HCEC 1CT (cell line): Measurements from ENCODE around the gene ETAA1.

Experiments used
- DNase-seq: peaks from one replicate; pipeline ENCODE4 v3.0.0-alpha.2; 2017

The ETAA1 gene

GRCh38 chr2:67397143-67397986 is at the start of gene ETAA1:
ETAA1 (plus strand) TSS chr2:67397333; CDS start chr2:67397449, 116 bp downstream.
- peak; percentile 92 for DNase-seq

- DNase-seq, result no peak
Observed at GRCh38 chr2:67366832-67367412, 30.2 kb upstream of the ETAA1 start.

DNA sequence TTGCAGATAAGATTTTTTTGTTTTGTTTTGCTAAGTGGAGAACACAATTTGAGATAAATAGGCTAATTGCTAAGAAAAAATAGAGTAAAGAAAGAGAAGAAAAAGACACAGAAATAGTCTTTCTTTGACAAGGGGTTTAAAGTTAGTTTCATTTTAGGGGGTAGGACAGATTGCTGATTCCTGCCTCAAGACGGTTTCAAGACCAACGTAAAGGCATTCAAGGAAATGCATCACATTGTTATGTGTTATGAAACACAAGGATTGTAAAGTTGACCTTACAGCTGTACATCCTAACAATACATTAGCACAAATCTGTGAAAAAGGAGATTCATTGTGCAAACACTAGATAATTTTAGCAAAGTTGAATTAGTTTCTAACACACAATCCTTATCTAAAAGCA is 22.7 kb upstream of the ETAA1 start:
- peak; percentile 42 for DNase-seq

- DNase-seq, result no peak
Observed at GRCh38 chr2:67374949-67375348, 22.2 kb upstream of the ETAA1 start.

GRCh38 chr2:67378555-67378954 is 18.6 kb upstream of the ETAA1 start:
- DNase-seq, result no peak

DNA sequence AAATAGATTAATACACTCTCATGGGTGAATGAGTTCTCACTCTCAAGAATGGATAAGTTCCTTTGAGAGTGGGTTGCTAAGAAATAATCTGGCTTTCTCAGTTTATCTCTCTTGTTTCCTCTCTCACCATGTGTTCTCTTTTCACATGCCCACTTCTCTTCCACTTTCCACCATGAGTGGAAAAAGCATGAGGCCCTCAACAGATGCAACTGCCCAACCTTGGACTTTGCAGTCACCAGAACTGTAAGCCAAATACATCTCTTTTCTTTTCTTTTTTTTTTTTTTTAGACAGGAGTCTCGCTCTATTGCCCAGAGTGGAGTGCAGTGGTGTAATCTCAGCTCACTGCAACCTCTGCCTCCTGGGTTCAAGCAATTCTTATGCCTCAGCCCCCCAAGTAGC is 18.1 kb upstream of the ETAA1 start:
- no peak for DNase-seq

DNA sequence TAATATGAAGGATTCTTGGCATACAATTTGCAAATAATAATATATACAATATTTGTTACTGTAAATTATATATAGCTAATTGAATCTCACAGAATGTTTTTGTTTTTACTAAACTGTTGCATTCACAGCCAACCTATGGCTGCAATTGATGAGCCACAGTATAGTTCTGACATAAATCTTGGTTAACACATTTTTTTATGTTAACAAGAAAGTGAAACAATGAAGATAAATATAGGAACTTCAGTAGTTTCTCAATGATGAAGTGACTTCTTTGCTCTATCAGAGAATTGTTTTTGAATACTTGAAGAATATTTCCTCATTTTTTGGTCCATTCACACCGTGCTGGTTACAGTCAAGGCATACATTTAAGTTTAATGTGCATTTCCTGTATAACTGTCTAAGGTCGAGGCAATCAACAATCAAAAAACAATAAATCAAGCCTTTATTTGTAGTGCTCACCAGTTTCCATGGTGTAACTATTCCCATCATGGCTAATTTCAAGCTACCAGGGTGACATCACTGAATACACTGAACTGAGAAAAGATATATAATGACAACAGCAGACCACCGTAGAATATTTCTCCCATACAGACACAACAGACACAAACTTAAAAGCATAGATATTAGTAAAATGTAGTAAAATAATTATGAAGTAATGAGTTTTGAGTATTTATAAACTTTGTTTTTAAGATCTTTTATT is 12.9 kb upstream of the ETAA1 start:
- DNase-seq, result no peak

DNA sequence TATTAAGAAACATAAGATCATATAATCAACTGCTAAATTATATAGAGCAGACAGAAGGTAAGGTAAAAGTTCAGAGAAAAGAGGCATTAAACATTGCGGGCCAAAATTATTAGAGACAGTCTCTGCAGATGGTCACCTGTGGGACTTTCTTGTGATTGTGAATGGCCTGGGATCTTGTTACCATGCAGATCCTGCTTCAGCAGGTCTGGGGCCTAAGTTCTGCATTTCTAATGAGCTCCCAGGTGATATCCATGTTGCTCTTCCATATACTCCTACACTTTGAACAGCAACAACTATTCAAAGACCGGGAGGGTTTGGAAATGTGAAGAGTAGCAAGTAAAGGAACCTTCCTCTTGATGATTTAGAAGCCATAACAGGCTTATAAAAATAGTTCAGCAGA is 8.5 kb upstream of the ETAA1 start:
- no peak for DNase-seq

DNA sequence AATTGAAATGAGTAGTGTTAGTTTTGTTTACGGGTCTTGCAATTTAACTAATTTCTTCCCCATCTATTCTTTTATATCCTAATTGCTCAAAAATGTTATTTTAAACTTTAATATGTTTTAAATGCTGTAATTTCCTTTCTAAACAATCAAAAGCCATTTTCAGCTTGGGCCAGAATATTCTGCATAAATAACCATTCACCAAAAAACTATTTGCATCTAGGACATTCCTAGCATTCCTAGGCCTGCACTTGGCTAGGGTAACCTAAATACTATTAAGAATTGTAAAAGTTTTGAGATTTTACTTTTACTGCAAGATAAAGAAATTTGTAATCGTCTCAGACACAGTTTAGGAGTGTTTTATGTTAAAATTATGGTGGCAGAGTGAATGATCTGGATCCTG is 7.8 kb upstream of the ETAA1 start:
- peak; percentile 73 for DNase-seq

- peak; percentile 20 for DNase-seq
Observed at GRCh38 chr2:67389788-67390187, 7.3 kb upstream of the ETAA1 start.

DNA sequence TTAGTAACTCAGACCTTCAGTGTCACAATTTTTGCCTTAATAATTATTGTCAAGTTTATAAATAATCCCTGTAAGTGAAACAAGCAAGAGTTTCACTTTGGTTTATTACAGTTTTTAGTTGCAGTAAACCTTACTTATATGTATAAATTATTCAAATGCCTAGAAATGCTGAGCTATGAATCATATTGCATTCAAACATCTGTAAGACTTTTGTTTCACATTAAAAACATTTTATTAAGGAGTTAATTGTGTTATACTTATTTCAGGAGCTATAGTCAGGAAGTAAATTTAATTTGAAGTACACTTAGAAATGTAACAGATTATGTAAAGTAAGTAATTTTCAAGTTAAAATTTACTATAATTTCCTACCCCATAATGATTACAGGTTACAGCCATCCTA is 3.9 kb upstream of the ETAA1 start:
- peak; percentile 50 for DNase-seq

DNA sequence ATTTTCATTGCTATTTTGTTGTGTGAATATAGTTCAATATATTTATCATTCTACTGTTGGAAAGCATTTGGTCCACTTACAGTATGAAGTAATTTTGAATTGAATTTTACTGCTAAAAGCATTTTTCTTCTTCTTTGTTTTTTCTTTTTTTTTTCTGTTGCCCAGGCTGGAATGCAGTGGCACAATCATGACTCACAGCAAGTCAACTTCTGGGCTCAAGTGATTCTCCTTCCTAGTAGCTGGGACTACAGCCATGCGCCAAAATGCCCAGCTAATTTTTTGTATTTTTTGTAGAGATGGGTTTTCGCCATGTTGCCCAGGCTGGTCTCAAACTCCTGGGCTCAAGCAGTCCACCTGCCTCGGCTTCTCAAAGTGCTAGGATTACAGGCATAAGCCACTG is 2.4 kb upstream of the ETAA1 start:
- DNase-seq, result peak; percentile 70

GRCh38 chr2:67399144-67399543 is 2.0 kb downstream of the ETAA1 start:
- DNase-seq, result no peak

GRCh38 chr2:67399831-67400489 is 2.8 kb downstream of the ETAA1 start:
- peak; percentile 67 for DNase-seq

DNA sequence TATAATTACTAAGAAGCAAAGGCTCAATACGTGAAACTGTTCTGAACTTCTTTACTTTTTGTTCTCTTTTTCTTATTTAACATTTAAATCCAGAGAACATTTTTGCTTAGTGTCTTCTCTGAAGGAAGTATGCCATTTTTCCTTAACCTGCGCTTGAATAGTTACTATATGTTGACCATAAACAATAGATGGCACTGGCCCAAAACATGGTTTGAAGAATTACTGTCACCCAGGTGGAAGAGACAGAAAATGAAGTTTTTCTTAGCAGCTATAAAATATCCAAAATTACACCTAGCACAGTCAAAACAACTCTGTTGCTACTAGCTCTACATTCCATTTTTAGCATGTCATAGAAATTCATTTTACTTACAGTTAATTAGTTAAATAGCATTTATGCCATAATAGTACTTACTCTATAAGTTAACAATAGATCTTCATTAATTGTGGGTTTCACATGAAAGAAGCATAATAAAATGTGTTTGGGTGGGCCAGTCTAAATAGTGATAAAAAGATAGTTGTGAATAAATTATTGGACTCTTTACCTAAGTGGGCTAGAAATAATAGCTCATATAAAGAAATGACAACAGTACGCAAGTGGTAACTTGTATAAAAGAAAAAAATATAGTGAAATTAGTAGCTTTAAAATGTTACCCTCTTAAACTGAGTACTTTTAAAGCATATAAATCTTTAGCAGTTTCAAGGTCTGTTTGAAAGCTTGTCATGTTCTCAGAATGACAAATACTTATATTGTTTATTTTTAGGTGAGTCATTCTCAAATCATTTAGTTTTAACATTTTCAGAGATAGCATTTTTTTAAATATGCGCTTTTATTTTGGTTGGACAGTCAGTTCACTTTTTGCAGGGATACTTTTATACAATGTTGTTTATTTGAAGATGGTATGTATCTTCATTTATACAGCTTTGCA is 3.7 kb downstream of the ETAA1 start:
- DNase-seq, result peak; percentile 72

DNA sequence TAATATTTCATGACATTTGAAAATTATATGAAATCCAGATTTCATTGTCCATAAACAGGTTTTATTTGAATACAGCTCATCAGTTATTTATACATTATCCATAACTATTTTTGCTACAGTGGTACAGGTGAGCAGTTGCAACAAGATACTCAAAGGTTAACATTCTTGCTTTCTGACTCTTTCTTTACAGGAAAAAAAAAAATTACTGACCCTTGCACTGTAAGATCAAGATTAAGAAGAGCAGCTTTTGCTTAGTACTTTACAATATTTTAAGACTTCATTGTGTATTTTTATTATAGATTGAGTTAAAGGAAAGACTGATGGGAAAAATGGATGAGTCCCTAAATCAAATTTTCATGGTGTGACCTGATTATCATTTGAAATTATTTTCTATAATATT is 11.2 kb downstream of the ETAA1 start:
- no peak for DNase-seq

DNA sequence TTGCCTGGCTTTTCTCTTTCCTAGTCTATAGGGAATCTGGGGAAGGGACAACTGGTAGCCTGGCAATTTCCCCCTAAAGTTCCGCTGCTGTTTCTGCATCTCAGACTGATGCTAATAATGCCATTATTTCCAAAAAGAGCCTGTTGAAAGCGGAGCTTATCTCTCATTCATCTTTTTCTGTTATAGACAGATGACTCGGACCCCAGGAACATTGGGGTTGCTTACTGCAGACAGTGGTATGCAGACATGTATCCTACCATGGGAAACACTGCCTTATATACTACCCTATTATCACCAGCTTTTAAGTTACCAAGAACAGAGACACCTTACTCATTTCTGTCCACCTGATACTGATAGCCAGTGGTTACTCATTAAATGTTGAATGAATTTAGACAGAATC is 15.3 kb downstream of the ETAA1 start:
- no peak for DNase-seq

- no peak for DNase-seq
Observed at GRCh38 chr2:67414867-67415266, 17.7 kb downstream of the ETAA1 start.

DNA sequence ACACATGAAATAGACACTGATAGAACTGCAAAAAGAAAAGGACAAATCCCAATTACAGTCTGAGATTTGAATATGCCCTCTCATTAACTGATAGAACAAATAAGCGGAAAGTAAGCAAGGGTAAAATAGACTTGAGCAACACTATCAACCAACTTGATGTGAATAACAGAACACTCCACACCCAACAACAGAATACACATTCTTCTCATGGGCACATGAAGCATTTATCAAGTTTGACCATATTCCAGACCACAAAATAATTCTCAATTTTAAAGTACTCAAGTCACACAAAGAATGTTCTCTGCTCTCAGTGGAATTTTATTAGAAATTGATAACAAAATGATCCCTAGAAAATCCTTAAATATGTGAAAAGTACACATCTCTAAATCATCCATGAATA is 19.0 kb downstream of the ETAA1 start:
- DNase-seq, result no peak

- no peak for DNase-seq
Observed at GRCh38 chr2:67423489-67423888, 26.4 kb downstream of the ETAA1 start.

- DNase-seq, result no peak
Observed at GRCh38 chr2:67436221-67436620, 39.1 kb downstream of the ETAA1 start.

- no peak for DNase-seq
Observed at GRCh38 chr2:67437114-67437513, 40.0 kb downstream of the ETAA1 start.
